HEK293T (cell line): Measurements from ENCODE around the gene ARHGEF19.

Source experiments
- CTCF ChIA-PET: fragments of 350-600 bp; formaldehyde crosslinking; extraction: SDS; loops from one replicate; lab custom pipeline; 2021; ENCODE audit warnings: antibody characterized with exemption, inconsistent platforms; lab: Yijun Ruan, JAX
- POLR2A ChIA-PET: fragments of 350-600 bp; formaldehyde crosslinking; extraction: SDS; loops from one replicate; lab custom pipeline; 2020; ENCODE audit warnings: antibody characterized with exemption, inconsistent platforms; lab: Yijun Ruan, JAX
- DNase-seq: peaks from one replicate; pipeline ENCODE4 v3.0.0; 2012; ENCODE audit warnings: mixed read lengths; ENCODE audit errors: extremely low spot score
- ARNT ChIP-seq: fragments of 450-650 bp; IDR thresholded peaks from 2 replicates; pipeline ENCODE4 v1.6.1; 2017; ENCODE audit warnings: mild to moderate bottlenecking
- BHLHE40 ChIP-seq: fragments of 450-650 bp; IDR thresholded peaks from 2 replicates; pipeline ENCODE4 v1.6.1; 2016; ENCODE audit warnings: mild to moderate bottlenecking, moderate library complexity, borderline replicate concordance
- CTBP1 ChIP-seq: fragments of 450-650 bp; IDR thresholded peaks from 2 replicates; pipeline ENCODE4 v1.6.1; 2016; ENCODE audit warnings: borderline replicate concordance
- ELF4 ChIP-seq: fragments of 450-650 bp; IDR thresholded peaks from 2 replicates; pipeline ENCODE4 v1.6.1; 2017; ENCODE audit warnings: antibody characterized with exemption
- FOXA1 ChIP-seq: fragments of 450-650 bp; IDR thresholded peaks from 2 replicates; pipeline ENCODE4 v1.6.1; 2016; ENCODE audit warnings: mild to moderate bottlenecking
- FOXK2 ChIP-seq: fragments of 450-650 bp; IDR thresholded peaks from 2 replicates; pipeline ENCODE4 v1.6.1; 2016; ENCODE audit warnings: mild to moderate bottlenecking
- FOXM1 ChIP-seq: fragments of 450-650 bp; IDR thresholded peaks from 2 replicates; pipeline ENCODE4 v1.6.1; 2017; ENCODE audit warnings: mild to moderate bottlenecking, borderline replicate concordance
- HDGF ChIP-seq: fragments of 450-650 bp; IDR thresholded peaks from 2 replicates; pipeline ENCODE4 v1.6.1; 2017; ENCODE audit warnings: antibody characterized with exemption, borderline replicate concordance
- L3MBTL2 ChIP-seq: fragments of 450-650 bp; conservative IDR thresholded peaks from 2 replicates; pipeline ENCODE4 v1.6.1; 2016; ENCODE audit warnings: mild to moderate bottlenecking
- LEF1 ChIP-seq: fragments of 450-650 bp; IDR thresholded peaks from 2 replicates; pipeline ENCODE4 v1.6.1; 2017; ENCODE audit warnings: mild to moderate bottlenecking, borderline replicate concordance
- NFRKB ChIP-seq: fragments of 450-650 bp; IDR thresholded peaks from 2 replicates; pipeline ENCODE4 v1.6.1; 2016; ENCODE audit warnings: mild to moderate bottlenecking, moderate library complexity
- PKNOX1 ChIP-seq: fragments of 450-650 bp; IDR thresholded peaks from 2 replicates; pipeline ENCODE4 v1.6.1; 2016
- SP1 ChIP-seq: fragments of 450-650 bp; IDR thresholded peaks from 2 replicates; pipeline ENCODE4 v1.6.1; 2017
- SUZ12 ChIP-seq: fragments of 450-650 bp; IDR thresholded peaks from 2 replicates; pipeline ENCODE4 v1.6.1; 2016; ENCODE audit warnings: mild to moderate bottlenecking
- TARDBP ChIP-seq: fragments of 450-650 bp; IDR thresholded peaks from 2 replicates; pipeline ENCODE4 v1.6.1; 2016
- ZNF384 ChIP-seq: fragments of 450-650 bp; IDR thresholded peaks from 2 replicates; pipeline ENCODE4 v1.6.1; 2016

Gene ARHGEF19

GRCh38 chr1:16213013-16213412, 561 bp upstream of the ARHGEF19 start:
- ChIA-PET CTCF (no interaction called here), POLR2A (no interaction called here)
- TF ChIP-seq SP1 (no peak), PKNOX1 (no peak), FOXA1 (no peak), BHLHE40 (no peak)

GRCh38 chr1:16211824-16212223, 628 bp downstream of the ARHGEF19 start:
- ChIA-PET CTCF (interaction anchor here (0.6 kb wide), 1 partner anchor 140 kb away, joined by 3 read pairs; no protein-coding TSS in a partner anchor), POLR2A (interaction anchor here (1.0 kb wide), 1 partner anchor 25 kb away, joined by 3 read pairs; the partner anchor contains the start of gene CPLANE2)
- no peak for TF ChIP-seq L3MBTL2
- TF ChIP-seq HDGF, result no peak
- TF ChIP-seq SUZ12, result no peak
- no peak for TF ChIP-seq ZNF384
- TF ChIP-seq LEF1, result no peak
- TF ChIP-seq BHLHE40, result no peak
- no peak for TF ChIP-seq FOXM1
- TF ChIP-seq CTBP1, result no peak
- TF ChIP-seq PKNOX1, result no peak
- TF ChIP-seq TARDBP, result no peak
- no peak for TF ChIP-seq SP1
- no peak for TF ChIP-seq FOXK2
- TF ChIP-seq NFRKB, result no peak
- TF ChIP-seq FOXA1, result no peak
- no peak for TF ChIP-seq ARNT
- no peak for TF ChIP-seq ELF4
- DNase-seq, result no peak

More at GRCh38 chr1:16213013-16213412, 561 bp upstream of the ARHGEF19 start:
- DNase-seq, result no peak

GRCh38 chr1:16210581-16210980, 1.9 kb downstream of the ARHGEF19 start:
- POLR2A ChIA-PET, result no interaction called here
- CTCF ChIA-PET, result no interaction called here

GRCh38 chr1:16209847-16210407, 2.5 kb downstream of the ARHGEF19 start:
- ChIA-PET CTCF (no interaction called here), POLR2A (no interaction called here)
- TF ChIP-seq LEF1, result no peak
- TF ChIP-seq TARDBP, result no peak
- TF ChIP-seq PKNOX1, result no peak
- TF ChIP-seq FOXK2, result no peak
- TF ChIP-seq FOXA1, result no peak
- no peak for TF ChIP-seq CTBP1
- no peak for TF ChIP-seq SP1
- TF ChIP-seq ELF4, result no peak
- TF ChIP-seq L3MBTL2, result no peak
- no peak for TF ChIP-seq ARNT
- TF ChIP-seq ZNF384, result no peak
- no peak for TF ChIP-seq NFRKB
- TF ChIP-seq SUZ12, result no peak
- TF ChIP-seq FOXM1, result no peak
- no peak for TF ChIP-seq HDGF
- no peak for TF ChIP-seq BHLHE40
- DNase-seq, result no peak

More at GRCh38 chr1:16210581-16210980, 1.9 kb downstream of the ARHGEF19 start:
- TF ChIP-seq ELF4 (no peak), BHLHE40 (no peak), NFRKB (no peak), SUZ12 (no peak), FOXA1 (no peak), ZNF384 (no peak), LEF1 (no peak), SP1 (no peak), PKNOX1 (no peak), ARNT (no peak), HDGF (no peak), FOXK2 (no peak), L3MBTL2 (no peak), TARDBP (no peak), CTBP1 (no peak), FOXM1 (no peak)
- DNase-seq, result no peak

- ChIA-PET CTCF (interaction anchor here (0.6 kb wide), 1 partner anchor 199 kb away, joined by 5 read pairs; no protein-coding TSS in a partner anchor), POLR2A (no interaction called here)
- no peak for DNase-seq
- TF ChIP-seq HDGF (no peak), FOXM1 (no peak), PKNOX1 (no peak), ZNF384 (no peak), FOXA1 (no peak), CTBP1 (no peak), LEF1 (no peak), SUZ12 (no peak), TARDBP (no peak), FOXK2 (no peak), ARNT (no peak), BHLHE40 (no peak), NFRKB (no peak)
Measured at GRCh38 chr1:16209132-16209846, 3.2 kb downstream of the ARHGEF19 start.
